ENCODE data around the gene RERE.

- no peak for TF ChIP-seq EZH2 (IDR thresholded peaks at IDR 0.05; ENCODE audit: borderline replicate concordance, low read length)
- TF ChIP-seq, protein P1, sequence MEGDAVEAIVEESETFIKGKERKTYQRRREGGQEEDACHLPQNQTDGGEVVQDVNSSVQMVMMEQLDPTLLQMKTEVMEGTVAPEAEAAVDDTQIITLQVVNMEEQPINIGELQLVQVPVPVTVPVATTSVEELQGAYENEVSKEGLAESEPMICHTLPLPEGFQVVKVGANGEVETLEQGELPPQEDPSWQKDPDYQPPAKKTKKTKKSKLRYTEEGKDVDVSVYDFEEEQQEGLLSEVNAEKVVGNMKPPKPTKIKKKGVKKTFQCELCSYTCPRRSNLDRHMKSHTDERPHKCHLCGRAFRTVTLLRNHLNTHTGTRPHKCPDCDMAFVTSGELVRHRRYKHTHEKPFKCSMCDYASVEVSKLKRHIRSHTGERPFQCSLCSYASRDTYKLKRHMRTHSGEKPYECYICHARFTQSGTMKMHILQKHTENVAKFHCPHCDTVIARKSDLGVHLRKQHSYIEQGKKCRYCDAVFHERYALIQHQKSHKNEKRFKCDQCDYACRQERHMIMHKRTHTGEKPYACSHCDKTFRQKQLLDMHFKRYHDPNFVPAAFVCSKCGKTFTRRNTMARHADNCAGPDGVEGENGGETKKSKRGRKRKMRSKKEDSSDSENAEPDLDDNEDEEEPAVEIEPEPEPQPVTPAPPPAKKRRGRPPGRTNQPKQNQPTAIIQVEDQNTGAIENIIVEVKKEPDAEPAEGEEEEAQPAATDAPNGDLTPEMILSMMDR (conservative IDR thresholded peaks at IDR 0.05 in 1 of 2, IDR thresholded peaks at IDR 0.05 in 1 of 2; ENCODE audit: extremely low read depth in 1 of 2, insufficient read depth in 1 of 2, low read depth in 1 of 2, low read length in 2 of 2), result no peak
Observed at GRCh38 chr1:8486047-8486446, 331.4 kb downstream of the RERE start.
